Adrenal gland (tissue), 5 donors: ENCODE results near the gene ANK2.

Source experiments
- CTCF ChIP-seq, 6 experiments: fragments of 450-650 bp in 4 of 6; fragments of 200-600 bp in 2 of 6; sonication (generic) in 1 of 6; IDR thresholded peaks; 1 replicate in 5 of 6; 2 replicates in 1 of 6; pipeline versions ENCODE4 v1.5.1 to v1.8.0; 2016 to 2021; ENCODE audit warnings: antibody characterized with exemption in 6 of 6, mild to moderate bottlenecking in 2 of 6, moderate library complexity in 1 of 6
- POLR2A ChIP-seq, 2 donors: fragments of 450-650 bp; IDR thresholded peaks; one replicate each; pipeline ENCODE4 v1.6.1; 2017; ENCODE audit warnings: antibody characterized with exemption in 2 of 2, mild to moderate bottlenecking in 2 of 2, moderate library complexity in 1 of 2
- donor health status: DM: no; HTN: no; CAD: no.

- TF ChIP-seq CTCF (IDR thresholded peaks at IDR 0.05) = no peak
- no peak for TF ChIP-seq POLR2A (IDR thresholded peaks at IDR 0.05)
Observed at GRCh38 chr4:113094331-113094730, 44.9 kb downstream of the ANK2 start.
